Measurements from ENCODE around the gene SCAMP1.

GRCh38 chr5:78509145-78509865, 148.9 kb downstream of the SCAMP1 start:
- TF ChIP-seq CTCF (IDR thresholded peaks at IDR 0.05; ENCODE audit: low read length) = no peak
- TF ChIP-seq EZH2 (IDR thresholded peaks at IDR 0.05; ENCODE audit: borderline replicate concordance, low read length) = no peak

All from OCI-LY1 (cell line).